CD4-positive, alpha-beta T cell treated with Interleukin-4 for 4 hours (primary cell): ENCODE results near the gene C1QL1.

ENCODE experiments used
- DNase-seq: peaks from one replicate; pipeline ENCODE4 v3.0.0-alpha.2; 2020

C1QL1 gene

DNA sequence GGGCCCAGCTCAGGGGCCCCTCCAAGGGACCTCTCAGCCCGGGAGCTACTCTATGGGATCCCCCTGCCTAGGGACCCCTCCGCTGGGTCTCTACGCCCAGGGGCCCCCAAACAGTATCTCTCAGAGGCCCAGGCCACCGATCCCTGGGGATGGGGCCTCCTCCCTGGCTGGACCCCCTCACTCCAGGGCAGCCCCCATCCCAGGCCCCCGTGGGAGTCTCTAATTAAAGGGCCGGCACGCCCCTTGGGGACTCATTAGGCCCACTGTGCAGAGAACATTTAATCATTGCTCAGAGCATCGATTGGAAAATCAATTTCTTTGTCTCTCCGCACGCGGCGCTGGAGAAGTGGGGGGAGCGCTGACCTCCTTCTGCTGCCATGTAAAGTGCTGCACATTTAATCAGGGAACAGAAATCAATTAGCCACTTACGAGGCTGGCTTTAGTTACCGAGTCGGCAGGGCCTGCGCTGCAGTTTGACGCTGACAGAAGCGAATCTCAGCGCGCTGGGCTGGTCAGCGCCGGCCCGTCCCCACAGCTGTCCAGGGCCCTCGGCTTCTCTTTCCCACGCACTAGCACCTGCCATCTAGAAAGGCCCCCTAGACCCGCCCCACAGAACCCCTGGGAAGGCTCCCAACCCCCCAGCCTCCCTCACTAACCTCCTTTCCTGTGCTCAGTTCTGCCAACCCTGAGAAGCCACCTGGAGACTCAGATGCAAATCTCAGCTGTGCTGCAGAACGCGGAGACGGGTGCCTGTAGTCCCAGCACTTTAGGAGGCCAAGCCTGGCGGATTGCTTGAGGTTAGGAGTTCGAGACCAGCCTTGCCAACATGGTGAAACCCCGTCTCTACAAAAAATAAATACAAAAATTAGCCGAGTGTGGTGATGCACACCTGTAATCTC, 20.2 kb upstream of the C1QL1 start:
- DNase-seq = no peak

DNA sequence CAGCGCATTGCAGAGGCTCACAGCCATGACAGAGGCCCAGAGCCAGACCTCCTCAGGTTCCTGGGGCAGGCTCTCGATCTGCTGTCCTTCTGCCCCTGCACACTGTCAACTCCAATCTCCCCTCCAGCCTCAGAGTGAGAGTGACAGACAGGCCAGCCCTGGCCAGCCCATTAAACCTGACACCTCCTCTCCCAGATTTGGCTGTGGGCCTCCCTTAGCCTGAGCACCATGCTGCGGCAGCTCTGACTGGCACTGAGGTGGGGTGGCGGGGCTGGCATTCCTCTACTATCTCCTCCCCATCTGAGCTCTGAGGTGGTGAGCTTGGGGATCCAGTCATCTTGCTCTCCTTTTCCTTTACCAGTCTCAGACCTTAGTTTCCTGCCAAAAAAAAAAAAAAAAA, 15.5 kb upstream of the C1QL1 start:
- no peak for DNase-seq

DNA sequence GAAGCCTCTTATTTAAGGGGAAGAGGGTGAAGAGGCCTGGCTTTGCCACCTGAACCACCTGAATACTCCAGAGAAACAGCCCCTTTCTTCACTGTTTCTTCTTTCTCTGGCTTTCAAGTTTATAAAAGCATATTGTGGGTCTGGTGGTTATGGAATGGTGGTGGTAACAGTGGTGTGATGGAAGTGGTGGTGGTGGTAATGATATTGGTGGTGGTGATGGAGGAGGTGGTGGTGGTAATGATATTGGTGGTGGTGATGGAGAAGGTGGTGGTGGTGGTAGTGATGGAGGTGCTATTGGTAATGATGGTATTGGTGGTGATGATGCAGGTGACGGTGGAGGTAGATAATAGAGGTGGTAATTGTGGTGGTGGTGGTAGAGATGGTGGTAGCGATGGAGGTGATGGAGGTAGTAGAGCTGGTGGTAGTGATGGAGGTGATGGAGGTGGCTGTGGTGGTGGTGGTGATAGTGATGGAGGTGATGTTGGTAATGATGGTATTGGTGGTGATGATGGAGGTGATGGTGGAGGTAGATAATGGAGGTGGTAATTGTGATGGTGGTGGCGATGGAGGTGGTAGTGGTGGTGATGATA, 14.1 kb upstream of the C1QL1 start:
- DNase-seq = no peak

DNA sequence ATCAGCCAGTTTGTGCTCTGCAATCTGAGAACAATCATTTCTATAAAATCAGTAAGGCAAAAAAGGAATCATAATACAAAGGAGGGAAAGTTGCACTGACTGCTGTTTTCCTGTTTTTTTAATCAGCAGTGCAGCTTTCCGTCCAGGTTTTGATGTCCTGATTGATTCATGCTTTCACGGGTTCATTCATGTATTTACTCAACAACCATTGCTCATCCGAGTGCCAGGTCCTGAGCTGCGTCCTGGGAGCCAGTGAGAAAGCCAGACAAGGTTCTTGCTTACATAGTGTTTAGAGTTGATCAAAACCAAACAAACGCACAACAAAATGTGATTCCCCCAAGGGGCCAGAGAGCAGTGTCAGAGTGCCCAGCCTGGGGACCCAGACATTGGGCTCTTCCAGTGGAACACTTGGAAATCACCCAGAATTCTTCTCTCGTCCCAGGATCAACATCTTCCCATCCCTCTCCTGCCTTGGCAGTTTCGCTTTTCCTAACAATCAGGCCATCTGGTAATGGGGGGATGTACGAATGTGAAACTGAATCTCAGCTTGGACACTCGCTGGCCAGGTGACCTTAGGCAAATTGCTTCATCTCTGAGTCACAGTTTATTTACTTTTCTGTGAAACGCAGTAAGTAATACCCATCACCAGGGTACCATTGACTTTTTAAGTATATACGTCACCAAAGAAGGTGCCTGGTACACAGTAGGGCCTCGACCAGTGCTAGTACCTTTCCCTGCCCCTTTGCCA, 13.3 kb upstream of the C1QL1 start:
- DNase-seq = no peak

DNA sequence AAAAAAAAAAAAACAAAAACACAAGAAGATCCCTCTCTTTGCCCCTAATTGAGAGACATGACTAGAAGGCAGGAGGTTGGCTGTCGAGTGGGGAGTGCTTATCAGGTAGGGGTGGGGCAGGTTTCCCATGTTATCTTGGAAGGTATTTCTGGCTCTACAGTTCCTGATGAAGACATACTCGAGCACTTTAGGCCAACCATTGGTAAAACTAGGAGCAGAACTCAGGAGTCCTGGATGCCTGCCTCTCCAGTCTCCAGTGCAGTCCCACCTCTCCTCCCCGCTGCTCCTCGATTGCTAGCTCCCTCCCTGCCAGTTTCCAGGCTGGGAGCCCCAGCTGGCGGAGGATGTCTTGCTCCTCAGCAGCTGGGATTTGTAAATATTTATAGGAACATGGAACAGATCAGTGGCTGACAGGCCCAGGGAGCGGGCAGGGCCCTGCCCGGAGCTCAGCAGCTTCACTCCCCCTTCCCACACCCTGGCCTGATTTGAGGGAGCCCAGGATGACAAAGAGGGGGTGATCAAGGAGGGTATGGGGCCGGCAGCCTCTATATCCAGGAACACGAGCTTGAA, 11.4 kb upstream of the C1QL1 start:
- no peak for DNase-seq

DNA sequence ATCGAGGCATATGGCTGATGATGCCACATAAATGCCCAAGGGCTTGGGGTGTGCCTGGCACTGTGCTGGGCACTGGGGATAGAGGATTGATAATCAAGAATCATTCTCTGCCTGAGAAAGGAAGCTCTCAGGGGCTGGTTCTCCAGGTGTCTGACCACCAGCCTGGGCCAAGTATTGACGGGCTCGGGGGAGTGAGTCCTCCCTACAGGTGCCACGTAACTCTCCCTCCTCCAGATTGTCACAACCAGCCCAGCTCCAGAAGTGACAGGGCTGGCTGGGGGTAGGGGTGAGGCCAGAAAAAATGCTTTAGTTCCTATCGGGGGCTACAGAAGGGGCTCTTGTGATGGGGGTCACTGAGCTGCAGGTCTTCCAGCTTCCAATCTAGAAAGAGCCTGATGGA, 10.7 kb upstream of the C1QL1 start:
- no peak for DNase-seq

DNA sequence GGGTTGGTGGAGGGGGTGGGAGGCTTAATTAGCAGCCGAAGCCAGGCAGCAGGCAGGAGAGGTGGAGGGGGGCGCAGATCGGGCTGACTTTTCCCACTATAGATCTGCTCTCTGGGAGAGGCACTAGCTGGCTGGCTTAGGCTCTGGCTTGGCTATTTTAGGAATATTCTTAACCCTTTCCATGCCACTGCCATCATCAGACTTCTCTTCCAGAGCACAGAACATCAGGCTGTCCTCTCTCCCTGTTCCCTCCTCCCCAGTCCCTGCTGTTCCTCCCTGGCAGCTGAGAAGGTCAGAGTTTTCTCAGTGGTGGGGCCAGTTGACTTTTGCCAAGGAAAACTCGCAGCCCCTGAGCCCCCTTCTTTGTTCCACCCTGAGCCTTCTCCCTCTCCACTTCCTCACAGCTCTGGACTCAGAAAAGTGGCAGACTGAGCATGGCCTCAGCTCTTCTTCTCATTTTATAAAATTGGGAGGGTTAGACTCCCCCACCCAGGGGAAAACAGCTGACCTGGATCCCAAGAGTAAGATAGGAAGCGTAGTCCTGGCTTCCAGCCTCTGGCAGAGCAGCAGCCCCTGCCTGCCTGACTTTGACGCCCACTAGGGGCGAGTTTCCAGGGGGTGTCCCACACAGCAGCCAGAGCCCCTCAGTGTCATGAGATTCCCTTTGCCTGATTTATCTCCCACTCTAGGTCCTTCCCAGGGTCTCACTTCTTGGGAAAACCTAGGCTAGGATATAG, 9.9 kb upstream of the C1QL1 start:
- no peak for DNase-seq

DNA sequence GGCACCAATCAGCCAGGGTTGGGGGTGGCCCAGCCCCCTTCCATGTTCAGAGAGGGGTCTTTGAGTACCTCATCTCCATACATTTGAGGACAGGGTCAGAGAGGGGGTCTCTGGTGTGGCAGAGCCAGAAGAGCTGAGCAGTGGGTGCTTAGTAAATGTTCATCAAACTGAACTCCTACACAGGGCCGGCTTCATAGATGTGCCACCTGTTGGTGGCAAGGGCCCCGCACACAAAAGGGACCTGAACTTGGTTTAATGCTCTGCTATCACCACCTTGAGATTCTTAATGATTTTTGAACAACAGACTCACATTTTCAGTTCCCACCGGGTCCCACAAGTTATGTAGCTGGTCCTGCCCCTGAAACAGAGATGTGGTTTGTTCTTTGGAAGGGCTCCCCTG, 9.0 kb upstream of the C1QL1 start:
- DNase-seq = no peak

DNA sequence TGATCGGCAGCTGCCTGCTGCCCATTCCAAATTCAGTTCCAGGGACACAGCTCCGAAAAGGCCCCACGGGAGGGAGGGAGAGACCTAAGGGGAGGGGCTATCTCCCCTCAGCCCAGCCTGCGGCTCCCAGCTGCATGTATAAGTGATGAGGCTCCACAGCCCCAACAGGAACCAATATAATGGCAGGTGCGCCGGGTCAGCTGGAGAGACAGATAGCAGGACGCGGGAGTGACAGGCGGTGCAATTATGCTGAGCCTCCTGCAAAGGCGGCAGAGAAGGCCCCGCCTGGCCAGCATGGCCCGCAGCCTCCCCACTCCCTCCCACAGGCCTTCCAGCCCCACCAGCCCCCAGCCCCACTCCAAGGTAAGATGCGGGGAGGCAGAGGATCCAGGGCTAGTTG, 8.1 kb upstream of the C1QL1 start:
- DNase-seq = no peak

DNA sequence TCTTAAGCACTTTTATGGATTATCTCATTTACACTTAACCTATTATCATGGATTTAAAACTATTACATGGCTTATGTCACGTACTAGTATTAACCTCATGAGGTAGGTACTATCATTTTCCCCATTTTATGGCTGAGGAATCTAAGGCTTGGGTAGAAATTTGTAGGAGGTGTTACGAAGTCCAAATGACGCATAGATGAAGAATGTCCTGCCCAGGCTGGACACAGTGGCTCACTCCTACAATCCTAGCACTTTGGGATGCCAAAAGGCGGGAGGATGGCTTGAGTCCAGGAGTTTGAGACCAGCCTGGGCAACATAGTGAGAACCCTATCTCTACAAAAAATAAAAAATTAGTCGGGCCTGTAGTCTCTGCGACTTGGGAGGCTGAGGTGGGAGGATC, 4.8 kb upstream of the C1QL1 start:
- no peak for DNase-seq

DNA sequence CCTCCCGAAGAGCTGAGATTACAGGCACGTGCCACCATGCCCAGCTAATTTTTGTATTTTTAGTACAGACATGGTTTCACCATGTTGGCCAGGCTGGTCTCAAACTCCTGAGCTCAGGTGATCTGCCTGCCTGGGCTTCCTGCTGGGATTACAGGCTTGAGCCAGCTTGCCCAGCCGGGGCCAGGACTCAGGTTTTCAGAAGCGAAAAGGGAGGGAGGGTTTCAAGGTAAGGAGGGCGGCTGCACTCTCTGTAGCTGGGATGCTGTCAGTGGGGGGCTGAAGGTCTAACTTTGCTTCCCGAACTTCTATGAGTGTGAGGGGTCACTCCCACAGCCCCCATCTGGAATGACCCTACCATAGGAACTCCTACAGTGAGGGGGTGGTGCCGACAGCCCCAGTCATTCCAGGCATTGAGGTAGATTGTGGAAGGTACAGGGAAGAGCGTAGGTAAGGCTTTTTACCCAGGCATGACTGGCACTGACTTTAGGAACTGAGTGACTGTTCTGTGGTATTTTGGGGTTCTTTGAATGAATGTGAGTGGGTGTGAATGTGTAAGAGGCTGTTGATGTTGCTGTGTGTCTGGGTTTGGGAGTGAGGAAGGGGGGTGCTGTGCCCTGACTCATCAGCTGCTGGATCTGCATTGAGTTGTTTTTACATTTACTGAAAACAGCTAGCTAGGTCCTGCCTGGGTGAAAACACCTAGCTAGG, 3.8 kb upstream of the C1QL1 start:
- DNase-seq = peak; percentile 33

DNA sequence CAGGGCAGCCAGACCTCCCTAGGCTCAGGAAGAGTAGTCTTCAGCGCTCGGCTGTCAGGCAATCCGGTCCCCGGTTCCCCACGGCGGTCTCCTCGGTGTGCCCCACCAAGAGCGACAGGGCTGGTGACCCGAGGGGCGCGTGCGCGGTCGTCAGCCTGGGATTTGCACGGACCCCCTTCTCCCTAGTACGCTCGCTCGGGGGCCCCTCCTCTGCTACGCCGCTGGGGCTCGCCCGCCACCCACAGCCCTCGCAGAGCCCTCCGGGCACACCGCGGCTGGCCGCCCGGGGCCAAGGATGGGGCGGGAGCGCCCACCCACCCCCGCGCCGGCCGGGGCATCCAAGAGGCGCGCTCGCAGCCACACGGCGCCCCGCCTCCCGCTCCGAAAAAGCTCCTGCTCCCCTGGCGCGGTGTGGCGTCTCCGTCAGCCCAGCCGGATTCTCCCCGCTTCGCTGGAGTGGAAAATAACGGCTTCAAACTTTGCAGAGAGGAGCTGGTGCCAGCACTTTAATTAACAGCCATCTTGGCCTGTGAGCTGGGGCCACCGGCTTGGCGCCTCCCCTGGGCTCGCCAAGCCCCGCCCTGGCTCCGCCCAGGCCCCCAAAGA, 2.1 kb upstream of the C1QL1 start:
- no peak for DNase-seq

DNA sequence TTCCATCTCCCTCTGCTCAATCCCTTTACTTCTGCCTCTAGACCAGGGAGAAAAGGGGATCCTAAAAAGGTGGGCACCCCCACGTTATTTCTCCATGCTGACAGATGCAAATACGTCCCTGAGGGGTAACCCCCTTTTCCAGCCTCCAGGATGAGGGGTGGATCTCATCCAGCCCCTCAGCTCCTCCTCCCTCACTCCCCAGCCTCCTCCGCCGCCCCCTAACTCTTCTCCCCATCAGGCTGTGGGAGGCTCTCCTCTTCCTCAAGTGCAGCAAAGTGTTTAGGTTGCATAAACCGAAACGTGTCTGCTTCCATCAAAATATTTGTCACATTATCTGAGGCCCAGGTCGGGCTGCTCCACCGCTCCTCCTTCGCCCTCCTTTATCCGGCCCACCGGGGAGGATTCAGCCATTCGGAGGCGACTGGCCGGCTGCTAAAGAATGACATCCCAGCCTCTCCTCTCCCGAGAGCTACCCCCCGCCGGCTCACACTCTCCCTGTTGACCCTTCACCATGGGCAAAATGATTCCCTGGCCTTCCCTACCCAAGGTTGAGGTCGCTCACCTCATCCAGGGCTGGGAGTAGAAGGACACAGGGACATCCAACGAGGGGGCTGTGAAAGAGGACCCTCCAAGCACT, 1.2 kb upstream of the C1QL1 start:
- no peak for DNase-seq

DNA sequence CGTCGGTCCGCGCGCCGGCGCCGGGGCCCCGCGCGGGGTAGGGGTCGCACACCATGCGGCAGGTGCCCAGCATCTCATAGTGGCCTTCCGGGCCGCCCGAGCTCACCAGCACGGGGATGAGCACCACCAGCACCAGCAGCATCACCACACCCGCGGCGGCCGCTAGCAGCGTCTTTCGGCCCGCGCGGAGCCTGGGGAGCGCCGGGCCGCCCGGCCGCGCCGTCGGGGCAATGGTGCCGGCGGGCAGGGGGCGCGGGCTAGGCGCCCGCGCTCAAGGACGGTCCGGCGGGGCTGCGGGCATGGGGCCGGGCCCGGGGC, 237 bp downstream of the C1QL1 start:
- no peak for DNase-seq

DNA sequence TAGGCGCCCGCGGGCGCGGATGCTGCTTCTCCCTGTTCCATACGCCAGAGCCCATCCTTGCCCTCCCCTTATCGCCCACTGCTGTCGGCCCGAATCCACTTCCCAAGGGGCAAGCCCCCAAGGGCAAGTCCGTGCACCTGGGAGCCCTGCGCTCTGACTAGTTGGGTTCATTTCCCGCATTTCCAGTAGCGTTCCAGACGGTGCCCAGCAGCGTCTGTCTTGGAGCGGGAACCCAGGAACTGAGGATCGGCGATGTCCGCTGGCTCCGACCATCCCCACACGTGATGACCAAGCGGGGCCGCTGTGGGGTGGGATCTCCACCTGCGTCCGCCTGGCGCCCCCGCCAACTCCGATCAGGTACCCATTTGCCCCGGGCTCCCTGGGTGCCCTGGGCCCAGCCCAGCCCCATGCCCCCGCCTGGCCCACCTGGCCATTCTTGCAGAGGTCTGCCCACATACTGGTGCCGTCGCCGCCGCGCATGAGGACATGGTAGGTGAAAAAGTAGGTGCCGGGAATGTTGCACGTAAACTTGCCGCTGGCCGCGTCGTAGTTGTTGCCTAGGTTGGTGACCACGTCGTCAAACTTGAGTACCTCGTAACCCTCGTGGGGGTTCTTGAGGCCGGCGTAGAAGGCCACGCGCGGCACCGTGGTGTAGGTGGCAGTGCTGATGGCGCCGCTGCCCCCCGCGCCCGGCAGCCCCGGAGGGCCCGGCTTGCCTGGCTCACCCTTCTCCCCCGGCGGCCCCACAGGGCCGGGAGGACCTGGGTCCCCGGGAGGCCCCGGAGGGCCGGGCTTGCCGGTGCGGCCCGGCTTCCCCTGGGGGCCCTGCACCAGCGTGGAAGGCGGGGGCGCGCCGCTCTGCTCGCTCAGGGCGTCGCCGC, 837 bp downstream of the C1QL1 start:
- no peak for DNase-seq

DNA sequence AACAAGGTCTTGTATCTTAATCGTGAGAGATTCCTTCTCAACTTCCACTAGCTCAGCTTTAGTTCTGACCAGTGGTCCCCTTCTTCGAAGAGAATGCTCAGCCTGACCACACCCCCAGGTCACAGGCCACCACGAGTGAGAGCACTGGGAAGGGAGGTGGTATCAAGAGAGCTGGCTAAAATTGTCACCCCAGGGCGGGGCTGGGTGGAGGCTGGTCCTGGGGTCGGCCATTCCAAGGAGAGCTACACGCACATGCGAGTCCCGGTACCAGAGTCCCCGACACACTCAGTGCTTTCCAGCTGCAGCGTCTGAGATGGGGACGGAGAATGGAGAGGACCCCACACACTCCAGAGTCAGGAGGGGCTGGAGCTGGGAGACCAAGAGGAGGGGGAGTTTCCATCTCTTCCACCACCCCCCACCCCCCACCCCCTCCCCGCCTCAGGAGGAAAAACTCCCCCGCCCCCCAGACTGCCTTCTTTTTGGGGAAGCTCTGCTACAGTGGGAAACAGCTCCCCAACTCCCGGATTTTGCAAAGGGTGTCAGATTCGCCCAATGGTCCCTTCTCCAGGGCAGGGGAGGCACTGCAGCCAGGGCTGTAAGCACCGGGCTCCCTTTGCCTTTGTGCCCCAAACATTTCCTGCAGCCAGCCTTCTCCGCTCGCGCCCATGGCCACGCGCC, 1.6 kb downstream of the C1QL1 start:
- DNase-seq = no peak

DNA sequence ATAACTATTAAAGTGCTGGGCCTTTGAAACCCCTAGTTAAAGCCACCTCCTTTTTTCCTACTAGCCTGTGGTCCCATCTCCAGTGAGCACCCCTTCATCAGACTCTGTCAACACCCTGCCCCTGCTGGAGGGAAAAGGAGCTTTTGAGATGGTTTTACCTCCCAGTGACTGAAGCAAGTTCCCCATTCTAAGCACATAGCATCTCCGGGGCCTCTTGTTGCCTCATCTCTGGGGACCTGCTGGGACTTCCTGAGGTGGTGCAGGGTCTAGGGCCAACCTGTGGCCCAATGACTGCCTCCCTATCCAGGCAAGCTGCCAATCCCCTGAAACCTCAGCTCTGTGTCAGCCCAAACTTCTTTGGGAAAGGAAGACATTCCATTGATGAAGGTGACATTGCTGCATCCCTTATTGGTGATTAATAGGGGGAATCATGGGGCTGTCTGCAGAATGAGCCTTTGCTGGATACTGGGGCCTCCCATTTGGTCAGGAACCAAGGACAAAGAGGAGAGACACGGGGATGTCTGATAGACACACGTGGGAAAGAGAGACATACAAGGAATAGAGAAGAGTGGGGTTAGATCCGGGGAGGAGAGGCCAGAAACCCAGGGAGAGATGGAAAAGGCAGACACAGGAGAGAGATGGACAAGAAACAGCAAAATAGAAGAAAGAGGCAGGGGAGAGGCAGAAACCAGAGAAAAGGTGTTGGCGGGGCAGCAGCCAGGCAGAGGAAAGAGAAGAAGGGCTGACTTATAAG, 2.4 kb downstream of the C1QL1 start:
- no peak for DNase-seq

DNA sequence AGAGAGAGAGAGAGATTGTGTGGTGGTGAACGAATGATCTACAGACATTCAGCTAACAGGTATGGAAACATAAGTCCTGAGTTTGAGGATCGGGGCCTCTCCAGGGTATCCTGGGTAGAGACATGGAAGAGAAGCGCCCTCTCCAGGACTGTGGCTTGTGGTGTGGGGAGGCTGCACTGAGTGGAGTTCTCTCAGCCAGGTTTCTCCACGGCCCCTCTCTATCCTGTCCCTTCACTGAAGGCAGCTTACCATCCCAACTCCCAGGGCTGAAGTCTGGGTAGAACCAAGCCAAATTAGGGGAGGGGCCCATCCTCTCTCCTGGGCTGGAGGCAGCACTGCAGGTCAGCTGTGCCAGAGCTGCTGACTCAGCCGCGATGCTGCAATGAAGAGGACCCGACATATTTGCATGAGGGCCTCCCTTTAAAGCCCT, 6.2 kb downstream of the C1QL1 start:
- no peak for DNase-seq

DNA sequence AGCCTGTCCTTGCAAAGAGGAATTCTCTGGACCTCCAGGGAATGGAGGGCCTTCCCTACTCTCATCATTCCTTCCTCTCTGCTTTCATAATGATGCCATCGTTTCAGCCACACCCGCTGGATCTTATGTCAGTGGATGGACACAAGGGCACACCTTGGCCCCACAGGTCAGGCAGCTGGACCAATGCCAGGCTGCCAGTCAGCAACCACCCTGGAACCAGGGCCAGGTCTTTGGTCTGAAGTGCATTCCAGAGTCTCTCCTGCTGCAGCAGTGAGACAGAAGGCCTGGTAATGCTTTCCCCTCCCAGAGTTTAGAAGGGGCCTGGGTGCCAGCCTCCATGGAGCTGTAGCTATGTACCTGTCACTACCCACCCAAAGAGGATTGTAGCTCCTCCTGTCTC, 7.4 kb downstream of the C1QL1 start:
- DNase-seq = no peak
